ENCODE data around the gene DNAH17. TPM values are rescaled to one million over a fixed set of nuclear protein-coding genes. Genes with fewer than 3 reads are reported as not detected.

Gene DNAH17
- total RNA-seq, 1 experiment from 2014 or later = 0.23 TPM

DNA sequence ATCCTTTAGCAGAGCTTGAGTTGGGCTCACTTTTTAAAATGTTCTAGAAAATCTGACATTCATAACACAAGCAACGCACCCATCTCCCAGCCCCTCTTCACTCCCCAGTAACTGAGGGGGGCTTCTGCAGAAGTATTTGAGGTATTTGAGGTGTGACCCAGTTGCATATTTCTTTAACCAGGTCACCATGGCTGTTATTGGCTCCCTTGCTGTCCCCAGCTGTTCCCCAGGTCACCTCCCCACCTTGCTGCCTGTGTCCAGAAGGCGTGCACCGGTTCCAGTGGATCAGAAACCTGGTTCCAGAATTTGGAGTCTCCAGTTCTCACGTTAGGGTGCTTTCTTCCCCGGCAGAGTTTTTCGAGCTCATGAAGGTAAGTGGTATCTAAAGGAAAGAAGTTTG lies 184.9 kb downstream of the DNAH17 start:
- POLR2A ChIA-PET = interaction anchor here (1.2 kb wide), 1 partner anchor 27 kb away, joined by 3 read pairs; no protein-coding TSS in a partner anchor
- BruUV-seq (replicated peaks) = no TSS peak
- DNase-seq = peak in 1 of 2 experiments; percentile 30
- peaks cover 47% of the 10 kb centered on the region for H3K4me1 ChIP-seq
- peaks cover 46% of the 10 kb centered on the region for H3K4me1 Mint-ChIP-seq (ENCODE audit: low read depth, unreplicated experiment)
- H3K36me3 ChIP-seq (ENCODE audit: control insufficient read depth, insufficient read depth, low read length) = peaks cover 8% of the 10 kb centered on the region
- peak overlapping the region; percentile 24 for H3K27ac Mint-ChIP-seq (ENCODE audit: unreplicated experiment)
- CTCF ChIA-PET = interaction anchor here (0.6 to 3.0 kb wide), 4 partner anchors 19 to 65 kb away, joined by 4 to 12 read pairs (median 6); no protein-coding TSS in a partner anchor
- TF ChIP-seq, protein P1, sequence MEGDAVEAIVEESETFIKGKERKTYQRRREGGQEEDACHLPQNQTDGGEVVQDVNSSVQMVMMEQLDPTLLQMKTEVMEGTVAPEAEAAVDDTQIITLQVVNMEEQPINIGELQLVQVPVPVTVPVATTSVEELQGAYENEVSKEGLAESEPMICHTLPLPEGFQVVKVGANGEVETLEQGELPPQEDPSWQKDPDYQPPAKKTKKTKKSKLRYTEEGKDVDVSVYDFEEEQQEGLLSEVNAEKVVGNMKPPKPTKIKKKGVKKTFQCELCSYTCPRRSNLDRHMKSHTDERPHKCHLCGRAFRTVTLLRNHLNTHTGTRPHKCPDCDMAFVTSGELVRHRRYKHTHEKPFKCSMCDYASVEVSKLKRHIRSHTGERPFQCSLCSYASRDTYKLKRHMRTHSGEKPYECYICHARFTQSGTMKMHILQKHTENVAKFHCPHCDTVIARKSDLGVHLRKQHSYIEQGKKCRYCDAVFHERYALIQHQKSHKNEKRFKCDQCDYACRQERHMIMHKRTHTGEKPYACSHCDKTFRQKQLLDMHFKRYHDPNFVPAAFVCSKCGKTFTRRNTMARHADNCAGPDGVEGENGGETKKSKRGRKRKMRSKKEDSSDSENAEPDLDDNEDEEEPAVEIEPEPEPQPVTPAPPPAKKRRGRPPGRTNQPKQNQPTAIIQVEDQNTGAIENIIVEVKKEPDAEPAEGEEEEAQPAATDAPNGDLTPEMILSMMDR (IDR thresholded peaks at IDR 0.05; ENCODE audit: insufficient read depth in 1 of 2, low read depth in 1 of 2, low read length in 1 of 2, severe bottlenecking in 1 of 2, unreplicated experiment in 1 of 2) = no peak
- H3K4me3 ChIP-seq (ENCODE audit: low read depth, low read length) = no peak overlapping the region
- H3K9me3 ChIP-seq = no peaks in the 10 kb centered on the region
- H3K4me3 Mint-ChIP-seq (ENCODE audit: unreplicated experiment) = peak overlapping the region; percentile 37
- H3K9me3 Mint-ChIP-seq (ENCODE audit: unreplicated experiment) = no peaks in the 10 kb centered on the region
- intact Hi-C loops (cut with micrococcal nuclease; ENCODE audit: unreplicated experiment) = no loop called here
- peaks cover 80% of the 10 kb centered on the region for H3K36me3 Mint-ChIP-seq (ENCODE audit: insufficient read depth, unreplicated experiment)
- no peaks in the 10 kb centered on the region for H3K27me3 ChIP-seq (replicated peaks; ENCODE audit: control insufficient read depth, insufficient read depth, low read length)
- H3K27me3 Mint-ChIP-seq (ENCODE audit: insufficient read depth, unreplicated experiment) = no peaks in the 10 kb centered on the region

GRCh38 chr17:78391843-78392242 lies 185.4 kb downstream of the DNAH17 start:
- Mint-ChIP-seq H3K27me3 (ENCODE audit: insufficient read depth, unreplicated experiment) (no peaks in the 10 kb centered on the region), H3K4me3 (ENCODE audit: unreplicated experiment) (peak overlapping the region; percentile 37), H3K27ac (ENCODE audit: unreplicated experiment) (peak overlapping the region; percentile 24), H3K36me3 (ENCODE audit: insufficient read depth, unreplicated experiment) (peaks cover 76% of the 10 kb centered on the region), H3K9me3 (ENCODE audit: unreplicated experiment) (no peaks in the 10 kb centered on the region), H3K4me1 (ENCODE audit: low read depth, unreplicated experiment) (peaks cover 41% of the 10 kb centered on the region)
- TF ChIP-seq, protein P1 (IDR thresholded peaks at IDR 0.05; ENCODE audit: insufficient read depth in 1 of 2, low read depth in 1 of 2, low read length in 1 of 2, severe bottlenecking in 1 of 2, unreplicated experiment in 1 of 2) = no peak
- intact Hi-C loops (cut with micrococcal nuclease; ENCODE audit: unreplicated experiment) = no loop called here
- Histone ChIP-seq H3K9me3 (no peaks in the 10 kb centered on the region), H3K27me3 (replicated peaks; ENCODE audit: control insufficient read depth, insufficient read depth, low read length) (no peaks in the 10 kb centered on the region), H3K4me3 (ENCODE audit: low read depth, low read length) (no peak overlapping the region), H3K36me3 (ENCODE audit: control insufficient read depth, insufficient read depth, low read length) (peaks cover 4% of the 10 kb centered on the region), H3K4me1 (peaks cover 47% of the 10 kb centered on the region)
- no TSS peak for BruUV-seq (replicated peaks)
- ChIA-PET POLR2A (interaction anchor here (1.2 kb wide), 1 partner anchor 26 kb away, joined by 3 read pairs; no protein-coding TSS in a partner anchor), CTCF (interaction anchor here (1.0 to 3.0 kb wide), 3 partner anchors 14 to 31 kb away, joined by 3 to 12 read pairs (median 4); no protein-coding TSS in a partner anchor)
- no peak for DNase-seq

GRCh38 chr17:78391051-78391431 lies 186.2 kb downstream of the DNAH17 start:
- BruUV-seq (replicated peaks) = no TSS peak
- Mint-ChIP-seq H3K9me3 (ENCODE audit: unreplicated experiment) (no peaks in the 10 kb centered on the region), H3K4me3 (ENCODE audit: unreplicated experiment) (no peak overlapping the region), H3K36me3 (ENCODE audit: insufficient read depth, unreplicated experiment) (peaks cover 69% of the 10 kb centered on the region), H3K4me1 (ENCODE audit: low read depth, unreplicated experiment) (peaks cover 33% of the 10 kb centered on the region), H3K27ac (ENCODE audit: unreplicated experiment) (no peak overlapping the region), H3K27me3 (ENCODE audit: insufficient read depth, unreplicated experiment) (no peaks in the 10 kb centered on the region)
- DNase-seq = no peak
- H3K4me1 ChIP-seq = peaks cover 47% of the 10 kb centered on the region
- H3K4me3 ChIP-seq (ENCODE audit: low read depth, low read length) = no peak overlapping the region
- ChIA-PET POLR2A (no interaction called here), CTCF (interaction anchor here (1.4 to 3.0 kb wide), 2 partner anchors 15 to 31 kb away, joined by 3 to 12 read pairs; no protein-coding TSS in a partner anchor)
- no peaks in the 10 kb centered on the region for H3K27me3 ChIP-seq (replicated peaks; ENCODE audit: control insufficient read depth, insufficient read depth, low read length)
- H3K9me3 ChIP-seq = no peaks in the 10 kb centered on the region
- intact Hi-C loops (cut with micrococcal nuclease; ENCODE audit: unreplicated experiment) = no loop called here
- TF ChIP-seq, protein P1 (IDR thresholded peaks at IDR 0.05; ENCODE audit: insufficient read depth in 1 of 2, low read depth in 1 of 2, low read length in 1 of 2, severe bottlenecking in 1 of 2, unreplicated experiment in 1 of 2) = no peak
- H3K36me3 ChIP-seq (ENCODE audit: control insufficient read depth, insufficient read depth, low read length) = peaks cover 3% of the 10 kb centered on the region; the same call in 1 of the 2 replicates
